ELR (cell line): ENCODE data around the gene NDUFV3.
"Not testable (repeated sequence)": the region's sequence is repeated elsewhere in the genome, so short reads cannot be mapped to it uniquely, and the experiment has no call there.

Experiments
- DNase-seq: peaks from one replicate; pipeline ENCODE4 v3.0.0-alpha.2; 2015; ENCODE audit warnings: low read depth

NDUFV3 gene

DNA sequence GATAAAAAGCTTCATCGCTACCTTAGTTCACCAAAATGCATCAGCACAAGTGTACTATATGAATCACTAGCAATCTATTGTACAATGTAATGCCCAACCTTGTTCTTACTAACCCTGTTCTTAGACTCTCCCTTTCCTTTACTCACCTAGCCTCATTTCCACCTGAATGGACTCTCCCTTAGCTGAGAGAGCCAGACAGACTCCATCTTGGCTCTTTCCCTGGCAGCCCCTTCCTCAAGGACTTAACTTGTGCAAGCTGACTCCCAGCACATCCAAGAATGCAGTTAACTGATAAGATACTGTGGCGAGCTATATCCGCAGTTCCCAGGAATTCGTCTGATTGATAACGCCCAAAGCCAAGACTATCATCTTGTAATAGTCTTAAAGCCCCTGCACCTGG is 43.3 kb downstream of the NDUFV3 start:
- not testable (repeated sequence) for DNase-seq

GRCh38 chr21:42937034-42937940 is 44.2 kb downstream of the NDUFV3 start:
- DNase-seq = not testable (repeated sequence)

DNA sequence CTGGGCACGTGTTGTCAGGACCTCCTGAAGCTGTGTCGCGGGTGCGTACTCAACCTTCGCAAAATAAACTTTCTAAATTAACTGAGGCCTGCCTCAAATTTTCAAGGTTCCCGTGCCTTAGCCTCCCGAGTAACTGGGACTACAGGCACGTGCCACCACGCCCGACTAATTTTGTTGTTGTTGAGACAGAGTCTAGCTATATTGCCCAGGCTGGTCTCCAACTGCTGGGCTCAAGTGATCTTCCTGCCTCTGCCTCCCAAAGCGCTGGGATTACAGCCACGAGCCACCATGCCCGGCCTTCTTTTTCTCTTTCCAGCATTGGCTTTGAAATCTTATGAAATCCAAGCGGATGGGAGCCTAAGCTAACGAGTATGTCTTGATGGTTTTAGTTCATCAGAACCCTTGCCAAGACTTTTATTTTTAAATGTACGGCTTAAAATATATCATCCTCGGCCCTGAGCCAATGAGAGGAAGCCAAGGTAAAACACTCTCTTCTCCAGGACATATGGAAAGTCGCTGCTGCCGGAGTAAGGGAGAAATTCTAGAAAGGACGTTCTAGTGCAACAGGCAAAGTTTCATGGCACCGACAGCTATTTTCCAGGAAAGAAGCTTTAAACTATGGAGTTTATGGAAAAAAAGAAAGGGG is 45.0 kb downstream of the NDUFV3 start:
- DNase-seq = no peak

DNA sequence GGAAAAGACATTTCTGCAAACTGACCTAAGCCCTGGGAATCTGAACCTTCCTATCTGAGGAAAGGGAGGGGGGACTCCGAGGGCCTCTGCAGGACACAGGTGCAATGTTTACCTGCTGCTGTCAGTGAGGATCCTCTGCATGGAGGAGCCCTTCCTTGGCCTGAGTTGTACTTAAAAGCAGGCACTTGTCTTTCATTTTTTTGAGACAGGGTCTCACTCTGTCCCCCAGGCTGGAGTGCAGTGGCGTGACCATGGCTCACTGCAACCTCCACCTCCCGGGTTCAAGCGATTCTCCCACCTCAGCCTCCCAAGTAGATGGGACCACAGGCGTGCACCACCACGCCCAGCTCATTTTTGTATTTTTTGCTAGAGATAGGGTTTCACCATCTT is 45.5 kb downstream of the NDUFV3 start:
- not testable (repeated sequence) for DNase-seq

DNA sequence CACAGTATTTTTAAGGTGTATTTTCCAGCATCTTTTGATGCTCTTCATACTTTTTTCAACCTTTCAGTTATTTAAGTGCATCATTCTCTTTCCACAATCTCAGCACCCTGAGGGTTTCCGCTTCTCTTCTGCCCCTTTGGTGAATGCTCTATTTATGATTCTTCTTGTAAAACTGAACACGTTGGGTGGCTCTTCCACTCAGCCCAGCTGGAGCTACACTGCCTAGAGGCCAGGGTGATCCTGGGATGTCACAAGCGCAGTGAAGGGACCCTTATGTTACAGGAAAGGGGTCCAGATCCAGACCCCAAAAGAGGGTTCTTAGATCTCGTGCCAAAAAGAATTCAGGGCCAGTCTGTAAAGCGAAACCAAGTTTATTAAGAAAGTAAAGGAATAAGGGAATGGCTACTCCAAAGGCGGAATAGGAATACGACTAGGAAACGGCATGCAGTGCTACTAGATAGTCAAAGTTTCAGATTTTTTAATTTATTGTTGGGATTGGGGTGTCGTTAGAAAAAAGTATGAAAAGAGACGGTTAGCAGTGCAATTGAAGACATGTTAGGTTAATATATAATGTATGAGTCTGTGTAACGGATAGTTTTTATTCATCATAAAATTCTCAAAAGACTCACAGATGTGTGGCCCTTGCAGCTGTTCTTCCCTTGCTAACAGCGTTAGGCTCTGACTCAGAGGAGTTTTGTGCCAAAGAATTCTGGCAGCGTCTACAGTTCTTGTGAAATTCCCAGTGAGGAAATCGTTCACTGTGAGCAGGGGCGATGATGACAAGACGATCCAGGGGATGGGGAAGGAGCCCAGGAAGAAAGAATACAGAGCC is 46.7 kb downstream of the NDUFV3 start:
- DNase-seq = peak; percentile 92

GRCh38 chr21:42941696-42942085 is 48.6 kb downstream of the NDUFV3 start:
- no peak for DNase-seq

DNA sequence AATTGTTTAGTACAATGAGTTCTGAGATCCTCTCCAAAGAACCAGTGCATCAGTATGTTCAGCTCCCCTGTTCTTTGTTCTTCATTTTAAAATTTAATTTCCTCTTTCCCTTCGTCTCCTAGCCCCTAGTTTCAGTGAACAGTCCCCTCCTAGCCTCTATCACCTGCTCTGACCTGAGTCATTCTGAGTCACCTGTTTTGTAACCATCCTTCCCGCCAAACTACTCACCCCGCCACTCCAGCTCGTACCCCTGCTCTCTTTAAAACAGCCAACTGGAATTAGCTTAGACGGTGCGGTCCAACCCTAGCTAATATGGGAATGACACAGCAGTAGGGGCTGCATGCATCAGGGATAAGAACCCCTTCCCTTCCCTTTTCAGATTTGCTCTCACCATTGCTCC is 49.1 kb downstream of the NDUFV3 start:
- DNase-seq = no peak

- not testable (repeated sequence) for DNase-seq
These were observed 56.1 kb downstream of the NDUFV3 start for GRCh38 chr21:42949094-42949755.

DNA sequence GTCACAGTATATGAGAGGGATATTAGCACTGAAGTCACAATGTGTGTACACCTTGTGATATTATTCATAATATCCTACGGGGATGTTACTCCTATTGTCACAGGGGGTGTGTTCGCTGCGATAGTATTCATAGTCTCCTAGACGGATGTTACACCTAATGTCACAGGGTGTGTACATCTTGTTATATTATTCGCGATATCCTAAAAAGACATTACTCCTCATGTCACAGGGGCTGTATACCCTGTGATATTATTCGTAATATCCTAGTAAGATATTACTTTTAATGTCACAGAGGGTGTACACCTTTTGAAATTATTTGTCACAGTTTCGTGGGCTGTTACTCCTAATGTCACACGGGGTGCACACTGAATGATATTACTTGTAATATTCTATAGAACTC is 58.1 kb downstream of the NDUFV3 start:
- not testable (repeated sequence) for DNase-seq

- DNase-seq = no peak
These were observed 63.9 kb downstream of the NDUFV3 start for GRCh38 chr21:42956824-42957630.

GRCh38 chr21:42958122-42958521 is 65.0 kb downstream of the NDUFV3 start:
- not testable (repeated sequence) for DNase-seq

GRCh38 chr21:42959728-42960127 is 66.6 kb downstream of the NDUFV3 start:
- no peak for DNase-seq

DNA sequence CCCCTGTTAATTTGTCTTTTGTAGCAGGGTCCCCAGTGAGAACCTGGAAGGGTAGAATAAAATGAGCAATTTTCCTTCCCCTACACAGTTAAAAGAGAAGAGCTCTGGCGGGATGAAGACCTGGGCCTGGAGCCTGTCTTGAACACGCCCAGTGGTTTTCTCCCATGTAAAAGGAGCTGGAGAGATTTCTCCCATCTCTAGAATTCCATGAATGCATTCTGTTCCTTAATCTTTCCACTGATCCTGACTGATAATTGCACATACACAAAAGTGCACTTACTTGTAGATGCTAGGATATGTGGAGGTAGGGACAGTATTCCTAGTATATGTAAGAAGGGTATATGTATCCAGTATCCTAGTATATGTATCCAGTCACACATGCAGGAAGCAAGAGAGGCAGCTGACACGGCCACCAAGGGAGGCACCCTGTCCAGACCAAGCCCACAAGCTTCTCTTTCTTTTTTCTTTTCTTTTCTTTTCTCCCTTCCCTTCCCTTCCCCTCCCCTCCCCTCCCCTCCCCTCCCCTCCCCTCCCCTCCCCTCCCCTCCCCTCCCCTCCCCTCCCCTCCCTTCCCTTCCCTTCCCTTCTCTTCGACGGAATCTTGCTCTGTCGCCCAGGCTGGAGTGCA is 69.4 kb downstream of the NDUFV3 start:
- DNase-seq = no peak
